Fibroblast of lung (primary cell): ENCODE data around the gene OXER1. TPM values are rescaled to one million over a fixed set of nuclear protein-coding genes. Genes with fewer than 3 reads are reported as not detected.
"Not testable (repeated sequence)": the region's sequence is repeated elsewhere in the genome, so short reads cannot be mapped to it uniquely, and the experiment has no call there.

ENCODE experiments used
- DNase-seq, 2 donors: peaks; one replicate each; pipeline versions ENCODE4 v3.0.0 to v3.0.0-alpha.2; 2010; ENCODE audit warnings: low read depth in 2 of 2
- H2AFZ ChIP-seq: 2 replicates; pipeline ENCODE4 v1.5.1; 2012; ENCODE audit warnings: low read length, control low read depth, inconsistent platforms
- H3K27ac ChIP-seq: 2 replicates; pipeline ENCODE4 v1.5.1; 2011; ENCODE audit warnings: low read length, control low read depth; ENCODE audit not compliant: insufficient read depth
- H3K27me3 ChIP-seq: 2 replicates; pipeline ENCODE4 v1.5.1; 2011; ENCODE audit warnings: mild to moderate bottlenecking, low read length; ENCODE audit not compliant: control insufficient read depth, insufficient read depth
- H3K36me3 ChIP-seq: 2 replicates; pipeline ENCODE4 v1.5.1; 2011; ENCODE audit warnings: low read length; ENCODE audit not compliant: control insufficient read depth, insufficient read depth
- H3K4me1 ChIP-seq: 2 replicates; pipeline ENCODE4 v1.5.1; 2011; ENCODE audit warnings: low read length; ENCODE audit not compliant: control insufficient read depth, insufficient read depth; ENCODE audit errors: extremely low read depth
- H3K4me2 ChIP-seq: 2 replicates; pipeline ENCODE4 v1.5.1; 2011; ENCODE audit warnings: low read length, control low read depth; ENCODE audit not compliant: insufficient read depth; ENCODE audit errors: extremely low read depth
- H3K4me3 ChIP-seq, 4 experiments: fragments of 200-600 bp in 1 of 4; sonication (generic) in 1 of 4; replicated peaks in 1 of 4; 2 replicates each; pipeline ENCODE4 v1.5.1; 2011 to 2016; ENCODE audit warnings: low read length in 4 of 4, low read depth in 3 of 4, mild to moderate bottlenecking in 3 of 4, control low read depth in 2 of 4, inconsistent platforms in 1 of 4, mixed read lengths in 1 of 4; ENCODE audit not compliant: insufficient read depth in 1 of 4; ENCODE audit errors: control extremely low read depth in 1 of 4
- H3K79me2 ChIP-seq: 2 replicates; pipeline ENCODE4 v1.5.1; 2012; ENCODE audit warnings: mild to moderate bottlenecking, low read length, inconsistent platforms; ENCODE audit not compliant: control insufficient read depth, insufficient read depth
- H3K9ac ChIP-seq: 2 replicates; pipeline ENCODE4 v1.5.1; 2011; ENCODE audit warnings: mild to moderate bottlenecking, low read length, control low read depth; ENCODE audit not compliant: insufficient read depth
- H3K9me3 ChIP-seq: 2 replicates; pipeline ENCODE4 v1.5.1; 2012; ENCODE audit warnings: low read depth, low read length; ENCODE audit not compliant: control insufficient read depth, insufficient read depth
- H4K20me1 ChIP-seq: 2 replicates; pipeline ENCODE4 v1.5.1; 2011; ENCODE audit warnings: low read length; ENCODE audit not compliant: control insufficient read depth, insufficient read depth; ENCODE audit errors: extremely low read depth
- CTCF ChIP-seq, 2 donors: IDR thresholded peaks in 1 of 2; conservative IDR thresholded peaks in 1 of 2; 1 replicate in 1 of 2; 2 replicates in 1 of 2; pipeline ENCODE4 v1.5.1; 2011 to 2012; ENCODE audit warnings: low read length in 2 of 2, control low read depth in 1 of 2, inconsistent platforms in 1 of 2, low read depth in 1 of 2, mild to moderate bottlenecking in 1 of 2
- EZH2 ChIP-seq: IDR thresholded peaks from 2 replicates; pipeline ENCODE4 v1.5.1; 2012; ENCODE audit warnings: low read length, control low read depth, mild to moderate bottlenecking; ENCODE audit errors: missing control alignments
- polyA plus RNA-seq, 2 donors: library from polyadenylated mRNA; depleted of rRNA in 1 of 2; stranded (reverse) in 1 of 2; unstranded in 1 of 2; fragments of >200 nt; gene quantifications; 2 replicates each; pipeline ENCODE4 v1.2.1, GENCODE V29; 2011 to 2012; ENCODE audit warnings: missing spikeins in 1 of 2
- total RNA-seq: library from RNA; depleted of rRNA; stranded (reverse); fragments of >200 nt; gene quantifications from 2 replicates; pipeline ENCODE4 v1.2.1, GENCODE V29; 2014

OXER1 gene
- total and polyA plus RNA-seq, 2 donors (not counting 1 experiment from before 2014, with no cell fraction given): 0.17 TPM; not detected in 1

- no peak overlapping the region for H2AFZ ChIP-seq
- no peak overlapping the region for H3K27ac ChIP-seq
- no peaks in the 10 kb centered on the region for H3K36me3 ChIP-seq
- no peaks in the 10 kb centered on the region for H3K4me1 ChIP-seq
- no peak for TF ChIP-seq CTCF (conservative IDR thresholded peaks at IDR 0.05 in 1 of 2, IDR thresholded peaks at IDR 0.05 in 1 of 2; ENCODE audit: low read depth in 1 of 2, low read length in 2 of 2)
- no peak for TF ChIP-seq EZH2
- DNase-seq: no peak
- no peaks in the 10 kb centered on the region for H3K27me3 ChIP-seq
- H3K4me3 ChIP-seq: no peak overlapping the region
- H3K9me3 ChIP-seq: no peaks in the 10 kb centered on the region
- H3K79me2 ChIP-seq: no peaks in the 10 kb centered on the region
- H3K4me2 ChIP-seq: no peak overlapping the region
- H3K9ac ChIP-seq: no peak overlapping the region
- H4K20me1 ChIP-seq: no peaks in the 10 kb centered on the region
These were observed 30.1 kb downstream of the OXER1 start for GRCh38 chr2:42733852-42734251.

- not testable (repeated sequence) for H3K79me2 ChIP-seq, H4K20me1 ChIP-seq, H3K4me1 ChIP-seq, H3K27ac ChIP-seq, H3K4me3 ChIP-seq, H3K9ac ChIP-seq, H3K36me3 ChIP-seq, H3K9me3 ChIP-seq, H3K4me2 ChIP-seq, H3K27me3 ChIP-seq, DNase-seq, H2AFZ ChIP-seq
These were observed 32.6 kb downstream of the OXER1 start for GRCh38 chr2:42731316-42731715.

GRCh38 chr2:42726680-42727079, 37.3 kb downstream of the OXER1 start:
- H3K4me1 ChIP-seq: no peaks in the 10 kb centered on the region
- no peak overlapping the region for H3K27ac ChIP-seq
- no peak overlapping the region for H3K4me3 ChIP-seq
- no peaks in the 10 kb centered on the region for H3K79me2 ChIP-seq
- H3K9ac ChIP-seq: no peak overlapping the region
- TF ChIP-seq CTCF (conservative IDR thresholded peaks at IDR 0.05 in 1 of 2, IDR thresholded peaks at IDR 0.05 in 1 of 2; ENCODE audit: low read depth in 1 of 2, low read length in 2 of 2): no peak
- no peak for TF ChIP-seq EZH2
- no peaks in the 10 kb centered on the region for H3K36me3 ChIP-seq
- H3K27me3 ChIP-seq: no peaks in the 10 kb centered on the region
- DNase-seq: no peak
- no peaks in the 10 kb centered on the region for H4K20me1 ChIP-seq
- no peaks in the 10 kb centered on the region for H3K9me3 ChIP-seq
- H3K4me2 ChIP-seq: no peak overlapping the region
- no peak overlapping the region for H2AFZ ChIP-seq
